Mammary epithelial cell (primary cell): ENCODE results near the gene CSNK1G1.

Source experiments
- CTCF ChIP-seq, 2 donors: IDR thresholded peaks in 1 of 2; conservative IDR thresholded peaks in 1 of 2; 2 replicates each; pipeline ENCODE4 v1.5.1; 2011 to 2012; ENCODE audit warnings: inconsistent platforms in 2 of 2, low read length in 2 of 2, mild to moderate bottlenecking in 2 of 2, control low read depth in 1 of 2, low read depth in 1 of 2; ENCODE audit not compliant: insufficient read depth in 1 of 2; ENCODE audit errors: extremely low read depth in 1 of 2
- EZH2 ChIP-seq: IDR thresholded peaks from 2 replicates; pipeline ENCODE4 v1.6.1; 2012; ENCODE audit warnings: low read length, inconsistent platforms, borderline replicate concordance

GRCh38 chr15:64158363-64159134, 197.4 kb downstream of the CSNK1G1 start:
- TF ChIP-seq CTCF (conservative IDR thresholded peaks at IDR 0.05 in 1 of 2, IDR thresholded peaks at IDR 0.05 in 1 of 2; ENCODE audit: extremely low read depth in 1 of 2, insufficient read depth in 1 of 2, low read depth in 1 of 2, low read length in 2 of 2) (no peak), EZH2 (no peak)
